ENCODE results near the gene PAPOLA.

DNA sequence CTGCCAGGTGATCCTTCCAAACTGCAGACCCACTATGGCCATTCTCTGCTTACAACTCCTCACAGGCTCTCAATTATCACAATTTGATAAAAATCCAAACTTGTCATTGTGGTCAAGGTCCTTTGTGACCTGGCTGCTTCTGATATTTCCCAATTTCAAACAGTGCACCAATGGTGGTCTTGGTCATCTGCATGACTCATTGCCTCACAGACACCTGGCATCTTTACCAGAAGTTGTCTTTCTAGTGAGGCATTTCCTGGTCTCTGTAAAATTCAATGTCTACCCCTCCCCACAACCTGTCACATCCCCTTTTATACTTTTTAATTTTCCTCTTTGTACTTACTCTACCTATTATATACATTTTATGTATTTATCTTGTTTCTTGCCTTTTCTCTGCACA lies 17.8 kb upstream of the PAPOLA start:
- TF ChIP-seq, protein P1, sequence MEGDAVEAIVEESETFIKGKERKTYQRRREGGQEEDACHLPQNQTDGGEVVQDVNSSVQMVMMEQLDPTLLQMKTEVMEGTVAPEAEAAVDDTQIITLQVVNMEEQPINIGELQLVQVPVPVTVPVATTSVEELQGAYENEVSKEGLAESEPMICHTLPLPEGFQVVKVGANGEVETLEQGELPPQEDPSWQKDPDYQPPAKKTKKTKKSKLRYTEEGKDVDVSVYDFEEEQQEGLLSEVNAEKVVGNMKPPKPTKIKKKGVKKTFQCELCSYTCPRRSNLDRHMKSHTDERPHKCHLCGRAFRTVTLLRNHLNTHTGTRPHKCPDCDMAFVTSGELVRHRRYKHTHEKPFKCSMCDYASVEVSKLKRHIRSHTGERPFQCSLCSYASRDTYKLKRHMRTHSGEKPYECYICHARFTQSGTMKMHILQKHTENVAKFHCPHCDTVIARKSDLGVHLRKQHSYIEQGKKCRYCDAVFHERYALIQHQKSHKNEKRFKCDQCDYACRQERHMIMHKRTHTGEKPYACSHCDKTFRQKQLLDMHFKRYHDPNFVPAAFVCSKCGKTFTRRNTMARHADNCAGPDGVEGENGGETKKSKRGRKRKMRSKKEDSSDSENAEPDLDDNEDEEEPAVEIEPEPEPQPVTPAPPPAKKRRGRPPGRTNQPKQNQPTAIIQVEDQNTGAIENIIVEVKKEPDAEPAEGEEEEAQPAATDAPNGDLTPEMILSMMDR (IDR thresholded peaks at IDR 0.05), result no peak
- TF ChIP-seq POLR2A (IDR thresholded peaks at IDR 0.05), result no peak
